HG02870 (cell line): Measurements from ENCODE around the gene OPN1SW.

Experiments
- ATAC-seq: cut with Tn5 transposase; IDR thresholded peaks from one replicate; pipeline ENCODE4 v1.9.1; 2021; ENCODE audit warnings: mild to moderate bottlenecking, moderate library complexity; ENCODE audit not compliant: unreplicated experiment

OPN1SW gene

DNA sequence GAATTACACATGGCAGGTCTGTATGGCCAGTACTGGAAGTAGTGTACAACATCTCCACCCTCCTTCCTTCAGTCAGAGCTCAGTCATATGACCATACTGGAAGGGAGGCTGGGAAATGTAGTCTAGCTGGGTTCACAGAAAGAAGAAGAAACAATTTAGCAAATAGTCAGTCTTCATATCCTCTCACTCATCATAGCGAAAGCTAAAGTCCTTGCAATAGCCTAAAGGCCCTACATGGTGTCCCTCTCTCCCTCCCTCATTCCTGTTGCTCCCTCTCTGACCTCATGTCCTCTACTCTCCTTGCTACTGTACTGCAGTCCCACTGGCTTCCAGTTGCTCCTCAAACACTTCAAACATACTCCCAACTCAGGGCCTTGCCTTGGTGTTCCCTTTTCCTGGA, 40.7 kb downstream of the OPN1SW start:
- ATAC-seq, result no peak

DNA sequence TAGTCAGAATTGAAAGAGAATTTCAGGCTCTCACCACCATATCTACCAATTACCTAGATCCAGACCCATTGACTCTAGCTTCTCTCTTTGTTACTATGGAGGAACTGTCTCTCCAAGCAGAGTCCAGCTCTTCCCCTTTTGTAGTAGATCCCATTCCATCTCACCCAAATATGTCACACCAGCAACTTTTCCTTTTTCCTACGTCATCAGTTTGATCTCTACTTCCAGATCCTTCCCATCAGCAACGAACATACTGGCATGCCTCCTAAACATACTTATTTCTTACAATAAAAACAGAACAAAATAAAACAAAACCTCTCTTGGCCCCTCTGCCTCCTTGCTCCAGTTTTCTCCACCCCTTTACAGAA, 42.3 kb downstream of the OPN1SW start:
- no peak for ATAC-seq

DNA sequence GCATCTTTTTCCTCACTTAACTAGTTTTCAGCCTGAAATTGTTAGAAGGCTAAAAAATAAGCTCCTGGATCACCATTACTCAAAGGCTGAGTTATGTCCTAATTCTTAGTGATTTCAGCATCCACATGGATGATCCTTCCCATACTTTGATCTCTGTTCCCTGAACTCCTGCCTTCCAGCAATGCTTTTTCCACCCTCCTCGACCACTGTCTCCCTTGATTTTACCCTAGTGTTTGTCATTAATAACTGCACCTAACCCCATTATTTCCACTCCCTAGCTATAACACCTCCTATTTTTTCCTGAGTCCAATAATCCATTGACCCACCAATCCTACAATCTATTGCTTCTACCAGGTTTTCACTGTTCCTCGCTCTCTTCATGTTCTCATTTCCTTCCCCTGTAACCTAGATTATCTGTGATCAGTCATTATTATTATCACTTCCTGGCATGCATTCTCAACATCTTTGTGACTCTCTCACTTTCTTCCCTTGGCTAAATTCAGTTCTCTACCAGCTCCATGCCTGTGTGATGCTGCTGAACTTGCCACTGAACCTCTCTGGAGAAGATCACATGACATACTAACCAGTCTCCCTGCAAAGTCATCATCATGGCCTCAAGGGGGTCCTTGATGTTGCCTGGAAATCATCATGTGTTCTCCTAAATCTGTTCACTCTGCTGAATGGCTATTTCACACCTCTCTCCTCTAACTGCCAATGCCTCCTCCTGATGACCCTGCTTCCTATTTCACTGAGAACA, 42.9 kb downstream of the OPN1SW start:
- ATAC-seq, result no peak

DNA sequence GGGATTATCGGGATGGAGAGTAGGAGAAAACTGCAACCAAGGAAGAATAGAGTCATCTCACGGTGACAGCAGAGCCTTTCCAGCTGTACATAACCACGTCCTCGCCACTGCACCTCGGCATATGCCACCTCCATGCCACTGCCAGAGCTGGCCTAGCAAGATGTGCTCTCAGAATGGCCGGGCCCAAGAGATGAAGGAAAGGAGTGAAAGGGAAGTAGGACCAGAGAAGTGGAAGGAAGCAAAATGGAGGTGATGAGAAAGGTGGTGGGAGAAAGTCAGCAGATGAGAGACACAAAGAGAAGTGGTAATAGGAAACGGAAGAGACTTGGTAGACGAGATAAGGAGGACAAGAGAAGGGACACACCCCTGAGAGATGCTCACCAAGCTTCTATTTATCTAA, 44.4 kb downstream of the OPN1SW start:
- no peak for ATAC-seq

DNA sequence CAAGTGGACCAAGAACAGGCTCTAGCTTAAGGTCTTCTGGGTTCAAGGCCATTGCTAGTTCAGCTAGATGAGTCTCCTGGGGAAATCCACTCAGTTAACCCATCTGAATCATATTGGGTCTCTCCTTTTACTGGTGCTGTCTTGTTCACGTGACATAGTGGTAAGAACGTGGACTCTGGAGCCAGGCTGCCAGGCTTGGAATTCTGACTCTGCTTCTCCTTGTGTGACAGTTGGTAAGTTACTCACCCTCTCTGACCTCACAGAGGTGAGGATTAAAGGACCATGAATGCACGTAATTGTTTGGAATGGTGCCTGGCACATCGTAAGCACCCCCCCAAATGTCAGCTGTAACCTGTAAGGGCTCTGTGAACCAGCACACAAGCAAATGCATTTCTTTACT, 46.1 kb downstream of the OPN1SW start:
- ATAC-seq, result no peak

DNA sequence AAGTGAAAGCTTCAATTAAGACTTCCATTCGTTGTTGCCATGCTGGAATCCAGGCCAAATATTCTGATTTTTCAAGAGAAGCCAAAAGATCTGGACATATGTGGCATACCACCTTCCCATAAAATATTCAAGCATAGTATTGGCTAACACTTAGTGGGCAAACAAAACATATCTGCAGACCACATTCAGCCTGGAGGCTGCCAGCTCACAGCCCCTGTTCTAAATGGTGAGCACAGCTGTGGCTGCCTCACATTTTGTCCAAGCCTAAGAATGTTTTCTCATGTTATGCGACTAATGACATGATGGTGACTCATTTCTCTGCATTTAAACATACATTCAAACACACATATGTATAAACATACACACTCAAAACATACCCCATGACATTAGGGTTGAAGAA, 47.0 kb downstream of the OPN1SW start:
- ATAC-seq, result no peak

DNA sequence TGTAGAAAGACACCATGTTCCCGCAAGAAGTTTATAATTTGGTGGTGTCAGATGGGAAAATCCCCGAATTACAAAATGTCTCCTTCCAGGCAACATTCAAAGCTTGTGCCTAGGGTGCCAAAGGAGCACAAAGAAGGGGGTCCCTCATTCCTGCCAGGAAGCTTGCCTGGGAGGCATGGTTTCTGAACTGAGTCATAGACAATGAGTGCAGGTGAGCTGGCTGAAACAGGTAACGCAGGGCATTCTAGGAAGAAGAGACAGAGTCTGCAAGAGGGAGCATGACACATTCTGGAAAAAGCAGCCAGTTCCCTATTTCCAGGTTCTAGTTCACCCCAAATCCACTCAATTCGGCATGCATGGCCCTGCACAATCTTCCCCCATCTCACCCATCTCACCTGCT, 48.4 kb downstream of the OPN1SW start:
- ATAC-seq, result no peak

DNA sequence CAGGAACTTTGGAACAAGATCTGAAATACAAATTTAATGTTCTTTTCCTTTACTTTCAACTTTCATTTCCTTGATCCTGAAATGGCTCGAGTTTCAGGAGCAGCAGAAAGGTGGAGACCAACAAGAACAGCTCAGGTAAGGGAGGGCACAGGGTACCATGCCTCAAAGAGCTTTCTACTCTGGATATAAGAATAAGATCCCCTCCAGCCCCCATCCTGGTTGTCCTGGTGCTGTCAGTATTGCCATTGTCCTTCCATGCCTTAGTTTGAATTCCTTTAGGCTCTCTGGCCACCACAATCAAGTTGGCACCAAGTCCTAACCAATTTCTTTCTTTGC, 48.9 kb downstream of the OPN1SW start:
- no peak for ATAC-seq

DNA sequence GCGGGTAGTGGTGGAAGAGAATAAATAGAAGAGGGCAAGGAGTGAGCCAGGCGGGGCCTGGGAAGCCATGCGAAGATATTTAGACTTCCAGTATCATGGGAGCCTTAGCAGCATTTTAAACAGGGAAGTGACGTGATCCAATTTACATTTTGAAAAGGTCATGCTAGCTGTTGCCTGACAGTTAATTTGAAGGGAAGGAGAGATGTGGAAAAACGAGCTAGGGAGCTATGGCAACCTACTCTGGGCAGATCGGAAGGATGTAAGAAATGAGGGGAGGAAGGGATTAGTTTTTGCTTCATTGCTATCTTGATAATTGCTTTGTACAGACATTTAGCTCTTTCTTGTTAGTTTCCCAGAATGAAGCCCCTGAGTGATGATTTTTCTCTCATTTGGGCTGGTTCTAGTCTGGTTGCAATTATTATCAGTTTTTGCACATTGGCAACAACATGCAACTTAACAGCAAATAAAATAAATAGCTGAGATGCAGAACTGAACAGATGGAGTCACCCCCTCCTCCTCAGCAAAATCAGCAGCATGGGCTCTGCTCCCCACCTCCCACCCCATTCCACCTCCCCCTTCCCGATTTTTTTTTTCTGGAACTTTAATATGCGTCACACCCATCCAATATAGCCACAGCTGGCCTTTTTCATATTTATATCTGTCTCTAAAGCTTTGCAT, 49.4 kb downstream of the OPN1SW start:
- no peak for ATAC-seq

DNA sequence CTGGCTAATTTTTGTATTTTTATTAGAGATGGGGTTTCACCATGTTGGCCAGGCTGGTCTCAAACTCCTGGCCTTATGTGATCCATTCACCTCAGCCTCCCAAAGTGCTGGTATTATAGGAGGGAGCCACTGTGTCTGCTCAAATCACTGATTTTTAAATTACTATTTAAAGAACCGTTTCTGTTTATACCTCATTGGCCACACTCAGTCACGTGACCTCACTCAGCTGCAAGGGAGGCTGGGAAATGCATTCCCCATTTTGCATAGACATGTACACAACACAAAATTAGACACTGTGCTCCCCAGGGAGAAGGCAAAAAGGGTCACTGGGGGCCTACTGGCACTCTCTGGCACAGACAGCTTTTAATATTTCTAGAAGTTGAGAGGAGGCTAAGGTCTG, 50.1 kb downstream of the OPN1SW start:
- no peak for ATAC-seq

DNA sequence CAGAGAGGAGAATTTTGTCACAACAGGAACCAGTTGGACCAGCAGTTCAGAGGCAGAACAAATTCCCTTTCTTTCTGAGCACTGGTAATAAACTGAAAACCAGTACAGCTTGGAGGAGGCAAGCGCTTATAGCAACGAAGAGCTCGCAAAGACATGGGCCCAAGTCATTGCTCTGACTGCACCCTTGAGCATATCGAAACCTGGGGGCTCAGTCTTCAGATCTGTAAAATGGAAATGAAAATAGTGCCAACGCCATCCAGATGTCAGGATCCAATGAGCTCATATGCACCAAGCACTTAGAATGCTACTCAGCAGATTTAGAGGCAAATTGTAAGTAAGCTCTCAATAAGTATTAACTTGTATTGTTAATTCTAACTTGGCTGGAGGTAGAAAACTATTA, 50.9 kb downstream of the OPN1SW start:
- ATAC-seq, result no peak
